ENCODE data around the gene UTP14A.

GRCh38 chrX:129905787-129906580 lies at the start of gene UTP14A:
- TF ChIP-seq CTCF (IDR thresholded peaks at IDR 0.05) (no peak), YY1 (IDR thresholded peaks at IDR 0.05; ENCODE audit: low read depth) (no peak), JUND (IDR thresholded peaks at IDR 0.05) (no peak), TAF1 (IDR thresholded peaks at IDR 0.05; ENCODE audit: borderline replicate concordance, low read depth, low read length) (peak; percentile 92; the same call in 1 of the 2 replicates), GABPA (IDR thresholded peaks at IDR 0.05; ENCODE audit: low read depth) (peak; percentile 93), USF2 (IDR thresholded peaks at IDR 0.05; ENCODE audit: borderline replicate concordance, low read depth, low read length) (no peak)
